Cerebellar cortex (tissue), 1 donor: ENCODE results near the gene PCBP2.
"Not testable (repeated sequence)": the region's sequence is repeated elsewhere in the genome, so short reads cannot be mapped to it uniquely, and the experiment has no call there.

Experiments
- DNase-seq: peaks from one replicate; pipeline ENCODE4 v3.0.0-alpha.2; 2015; ENCODE audit warnings: low spot score

The PCBP2 gene

DNA sequence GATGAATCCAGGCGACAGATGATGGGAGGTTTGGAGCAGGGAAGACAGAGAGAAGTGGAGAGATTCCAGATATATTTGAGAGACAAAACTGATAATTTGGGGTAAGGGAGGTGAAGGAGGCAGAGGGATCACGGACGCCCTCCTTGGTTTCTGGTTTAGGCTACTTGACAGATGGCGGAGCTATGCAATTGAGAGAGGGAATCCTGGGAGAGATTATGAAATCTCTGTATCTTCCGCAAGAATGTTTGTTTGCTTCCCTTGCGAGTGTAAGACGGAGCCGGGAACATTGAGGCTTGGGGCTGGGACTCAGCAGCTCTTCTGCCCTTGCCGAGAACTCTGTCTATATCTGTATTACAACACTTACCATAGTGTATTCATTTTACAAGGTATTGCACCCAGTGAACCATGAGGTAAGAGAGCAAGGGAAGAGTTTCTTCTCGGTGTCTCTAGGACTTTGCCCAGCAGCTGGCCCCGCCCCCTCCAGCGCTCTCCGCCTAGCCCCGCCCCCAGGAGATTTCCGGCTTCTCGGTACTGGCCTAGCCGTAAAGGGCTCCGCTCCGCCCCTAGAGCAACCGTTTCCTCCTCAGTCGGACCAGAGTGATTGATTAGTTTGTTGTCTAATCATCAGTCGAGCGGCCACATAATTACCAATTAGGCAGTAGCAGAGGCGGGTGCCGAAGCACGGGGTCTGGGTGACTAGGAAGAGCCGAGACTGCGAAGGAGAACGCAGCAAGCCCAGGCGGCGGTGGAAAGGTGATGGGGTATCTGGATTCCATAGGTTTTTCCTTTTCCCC lies 10.7 kb upstream of the PCBP2 start, which contains the start of gene PRR13:
TSS of gene PRR13 (plus strand) at position 695 of the 794 bp plus-strand sequence. CDS start 981 bp downstream, outside the sequence.
- peak; percentile 100 for DNase-seq

- DNase-seq: no peak
Measured at GRCh38 chr12:53443955-53444354, 7.9 kb upstream of the PCBP2 start.

GRCh38 chr12:53444593-53445325 lies 7.1 kb upstream of the PCBP2 start:
- DNase-seq: not testable (repeated sequence)

- DNase-seq: no peak
Measured at GRCh38 chr12:53450936-53451335, 966 bp upstream of the PCBP2 start.

GRCh38 chr12:53452159-53453077 lies 516 bp downstream of the PCBP2 start:
- peak; percentile 72 for DNase-seq

DNA sequence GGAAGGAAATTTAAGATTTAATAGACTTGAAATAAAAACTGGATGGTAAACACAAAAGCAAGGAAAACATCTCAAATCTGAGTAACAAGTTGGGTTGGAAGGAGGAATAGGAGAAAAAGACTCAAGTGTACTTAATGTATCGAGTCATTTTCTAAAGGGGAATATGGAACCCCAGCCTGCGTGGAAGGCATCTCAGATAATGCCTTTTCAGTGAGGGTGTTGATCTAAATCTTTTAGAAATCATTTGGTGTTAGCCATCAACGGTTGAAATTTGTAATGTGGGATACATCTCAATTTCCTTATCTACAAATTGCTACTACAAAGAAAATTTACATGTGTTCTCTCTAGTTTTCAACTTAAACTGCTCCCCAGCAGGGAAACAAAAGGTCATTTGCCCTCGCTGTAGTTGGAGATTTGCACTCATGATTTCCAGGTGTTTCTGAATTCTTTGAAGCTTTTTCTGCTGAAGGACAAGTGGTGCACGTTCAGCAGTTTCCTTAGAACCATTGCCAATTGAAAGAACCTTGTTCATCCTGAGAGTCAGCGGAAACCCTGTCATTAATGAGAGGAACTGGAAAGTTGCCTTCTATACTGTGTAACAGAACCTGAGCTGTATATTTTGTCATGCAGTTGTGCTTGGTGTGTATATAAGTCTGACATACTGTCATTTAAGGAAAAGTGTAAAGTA lies 2.2 kb downstream of the PCBP2 start:
- no peak for DNase-seq

DNA sequence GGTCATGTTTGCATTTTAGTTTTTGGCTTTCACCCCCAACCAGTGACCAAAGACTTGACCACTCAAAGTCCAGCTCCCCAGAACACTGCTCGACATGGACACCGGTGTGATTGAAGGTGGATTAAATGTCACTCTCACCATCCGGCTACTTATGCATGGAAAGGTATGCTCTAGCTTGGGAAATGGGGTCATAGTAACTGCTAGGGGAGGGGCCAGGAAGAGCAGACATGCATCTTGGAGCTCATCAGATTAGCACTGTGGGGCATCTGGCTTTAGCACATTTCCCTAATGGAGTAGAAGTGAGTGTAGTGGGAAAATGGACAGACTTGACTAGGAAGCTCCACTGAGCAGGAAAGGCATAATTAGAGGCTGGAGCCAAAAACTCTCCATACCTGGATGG lies 2.8 kb downstream of the PCBP2 start:
- peak; percentile 96 for DNase-seq

DNA sequence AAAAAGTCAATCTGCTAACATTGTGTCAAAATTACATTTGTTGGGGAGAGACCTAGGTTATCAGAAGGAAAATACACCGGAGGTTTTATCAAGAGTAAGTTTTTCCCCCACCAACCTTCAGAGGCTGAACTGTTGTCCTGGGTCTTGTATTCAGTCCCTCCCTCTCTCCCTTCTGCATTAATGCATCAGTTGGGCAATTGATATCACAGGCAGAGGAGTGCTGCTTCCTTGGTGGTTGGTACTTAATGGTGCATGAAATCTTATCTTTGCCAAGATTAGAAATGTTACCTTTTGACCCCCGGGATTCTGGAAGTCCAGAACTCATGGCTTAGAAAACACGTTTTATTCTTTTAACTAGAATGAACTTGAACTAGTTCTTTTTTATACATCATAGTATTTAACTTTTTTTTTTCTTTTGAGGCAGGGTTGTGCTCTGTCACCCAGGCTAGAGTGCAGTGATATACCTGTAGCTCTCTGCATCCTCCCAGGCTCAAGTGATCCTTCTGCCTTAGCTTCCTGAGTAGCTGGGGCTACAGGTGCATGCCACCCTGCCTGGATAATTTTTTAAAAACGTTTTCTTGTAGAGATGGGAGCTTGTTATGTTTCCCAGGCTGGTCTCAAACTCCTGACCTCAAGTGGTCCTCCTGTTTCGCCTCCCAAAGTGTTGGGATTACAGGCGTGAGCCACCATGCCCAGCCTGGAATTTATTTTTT lies 4.9 kb downstream of the PCBP2 start:
- no peak for DNase-seq

DNA sequence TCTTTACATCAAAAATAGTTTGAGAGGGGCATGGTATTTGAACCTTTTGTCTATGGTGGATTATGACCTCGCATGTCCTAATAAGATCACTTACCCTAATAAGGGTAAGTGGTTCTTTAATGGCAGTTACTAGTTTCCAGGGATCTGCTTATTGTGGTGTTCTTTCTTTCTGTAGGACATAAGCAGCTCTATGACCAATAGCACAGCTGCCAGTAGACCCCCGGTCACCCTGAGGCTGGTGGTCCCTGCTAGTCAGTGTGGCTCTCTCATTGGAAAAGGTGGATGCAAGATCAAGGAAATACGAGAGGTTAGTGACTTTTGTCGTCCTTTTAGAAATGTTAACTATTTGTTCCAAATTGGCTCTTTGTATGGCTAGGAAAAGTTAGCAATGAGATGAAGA lies 7.2 kb downstream of the PCBP2 start:
- DNase-seq: no peak

DNA sequence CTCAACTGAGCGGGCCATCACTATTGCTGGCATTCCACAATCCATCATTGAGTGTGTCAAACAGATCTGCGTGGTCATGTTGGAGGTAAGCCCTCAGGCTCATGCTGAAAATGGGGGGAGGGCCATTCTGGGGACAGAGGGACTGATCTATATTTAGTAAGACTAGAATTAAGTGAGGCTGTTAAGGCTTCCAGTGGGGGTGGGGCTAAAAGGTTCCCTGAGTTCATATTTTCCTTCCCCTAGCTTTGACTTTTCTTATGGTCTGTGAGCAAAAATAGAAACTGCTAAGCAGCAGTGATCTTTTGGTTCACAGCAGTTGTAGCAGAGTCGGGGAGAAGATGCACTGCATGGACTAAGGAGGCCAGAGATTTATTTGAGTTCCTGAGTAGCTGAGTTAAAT lies 9.2 kb downstream of the PCBP2 start:
- no peak for DNase-seq

DNA sequence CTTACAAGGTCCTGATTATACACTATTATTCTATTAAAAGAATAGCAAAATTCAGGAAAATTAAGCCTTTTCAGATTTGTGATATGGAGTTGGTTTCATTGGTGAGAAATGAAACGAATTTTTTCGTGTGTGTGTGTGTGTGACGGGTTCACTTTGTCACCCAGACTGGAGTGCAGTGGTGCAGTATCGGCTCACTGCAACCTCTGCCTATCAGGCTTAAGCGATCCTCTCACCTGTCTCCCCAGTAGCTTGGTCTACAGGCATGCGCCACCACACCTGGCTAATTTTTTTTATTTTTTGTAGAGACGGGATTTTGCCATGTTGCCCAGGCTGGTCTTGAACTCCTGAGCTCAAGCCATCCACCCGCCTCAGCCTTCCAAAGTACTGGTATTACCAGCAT lies 9.7 kb downstream of the PCBP2 start:
- no peak for DNase-seq

DNA sequence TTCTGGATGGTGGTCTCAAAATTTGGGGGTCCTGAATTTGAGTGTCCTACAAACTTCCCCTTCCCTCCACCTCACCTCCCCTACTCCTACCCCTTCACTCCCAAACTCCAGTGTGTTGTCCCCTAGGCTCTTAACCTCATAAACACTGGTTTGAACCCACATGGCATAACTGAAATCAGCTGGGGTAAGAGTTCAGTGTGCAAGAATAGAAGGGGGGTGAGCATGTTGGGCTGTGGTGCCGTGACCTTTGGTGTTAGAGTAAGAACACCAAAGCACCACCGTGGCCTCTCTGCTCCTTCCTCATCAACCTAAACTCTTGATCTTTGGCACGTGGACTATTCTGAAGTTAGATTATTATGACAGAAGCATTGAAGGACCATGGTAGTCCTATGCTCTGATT lies 11.0 kb downstream of the PCBP2 start:
- no peak for DNase-seq

- DNase-seq: no peak
Measured at GRCh38 chr12:53463802-53464560, 12.1 kb downstream of the PCBP2 start.

- no peak for DNase-seq
Measured at GRCh38 chr12:53464685-53465418, 12.9 kb downstream of the PCBP2 start.

DNA sequence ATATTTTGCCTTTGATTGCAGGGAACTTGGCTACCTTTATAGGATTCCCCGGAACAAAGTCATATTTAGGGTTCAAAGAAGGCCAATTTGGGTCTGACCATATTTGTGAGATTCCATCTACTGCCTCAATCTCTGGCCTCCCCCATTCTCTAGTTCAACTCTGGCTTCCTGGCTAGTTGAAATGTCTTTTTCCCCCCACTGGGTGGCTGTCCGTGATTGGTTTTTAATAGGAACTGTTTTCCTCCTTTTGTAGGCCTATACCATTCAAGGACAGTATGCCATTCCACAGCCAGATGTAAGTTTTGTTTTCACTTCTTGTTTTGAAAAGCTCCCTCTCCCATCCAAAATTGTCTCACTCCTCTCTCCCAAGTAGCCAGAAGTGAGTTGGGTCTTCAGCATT lies 13.8 kb downstream of the PCBP2 start:
- DNase-seq: no peak

DNA sequence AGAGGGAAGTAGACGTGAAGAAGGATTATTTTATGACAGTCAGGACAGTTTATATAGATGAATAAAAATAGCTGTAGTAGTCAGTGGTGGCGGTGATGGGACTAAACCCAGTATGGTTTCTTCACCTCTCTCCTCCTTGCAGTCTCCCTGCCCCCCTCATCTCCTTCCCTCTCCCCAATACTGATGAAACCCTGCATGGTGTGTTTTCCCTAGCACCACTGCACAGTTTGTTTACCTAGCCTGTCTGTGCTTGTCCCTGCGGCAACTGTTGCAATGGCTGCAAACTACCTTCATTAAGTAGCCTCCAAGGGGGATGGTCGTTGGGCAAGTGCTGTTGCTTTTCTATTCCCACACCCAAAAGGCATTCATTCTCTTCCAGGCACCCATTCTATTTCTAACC lies 14.7 kb downstream of the PCBP2 start:
- DNase-seq: no peak

DNA sequence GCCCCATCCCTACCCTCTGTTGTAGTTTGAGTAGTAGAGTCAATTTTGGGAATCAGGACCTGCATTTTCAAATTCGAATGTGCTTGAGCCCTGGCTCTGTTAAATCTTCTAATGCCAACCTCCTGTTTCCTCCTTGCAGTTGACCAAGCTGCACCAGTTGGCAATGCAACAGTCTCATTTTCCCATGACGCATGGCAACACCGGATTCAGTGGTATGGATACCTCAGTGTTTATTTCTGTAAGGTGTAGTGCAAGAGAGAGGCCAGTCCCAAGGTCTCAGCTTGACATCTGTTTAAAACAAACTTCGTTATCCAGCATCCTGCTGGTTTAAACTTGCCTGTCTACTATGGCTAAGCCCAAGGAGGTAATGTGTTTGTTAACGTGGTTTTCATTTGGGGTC lies 15.2 kb downstream of the PCBP2 start:
- DNase-seq: no peak

DNA sequence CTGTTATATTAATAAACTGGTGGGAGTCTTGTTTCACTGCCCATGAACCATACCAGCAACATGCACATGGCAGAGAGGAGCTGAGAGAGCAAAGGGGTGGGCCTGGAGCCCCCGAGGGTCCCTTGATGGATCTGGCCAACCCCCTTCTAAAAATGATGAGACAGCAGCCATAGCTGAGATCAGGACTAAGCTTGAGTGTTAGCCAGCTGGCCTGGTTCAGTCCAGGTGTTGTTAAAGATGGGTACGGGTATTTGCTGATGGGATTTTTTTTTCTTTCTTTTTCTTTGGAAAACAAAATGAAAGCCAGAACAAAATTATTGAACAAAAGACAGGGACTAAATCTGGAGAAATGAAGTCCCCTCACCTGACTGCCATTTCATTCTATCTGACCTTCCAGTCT lies 16.0 kb downstream of the PCBP2 start:
- no peak for DNase-seq

DNA sequence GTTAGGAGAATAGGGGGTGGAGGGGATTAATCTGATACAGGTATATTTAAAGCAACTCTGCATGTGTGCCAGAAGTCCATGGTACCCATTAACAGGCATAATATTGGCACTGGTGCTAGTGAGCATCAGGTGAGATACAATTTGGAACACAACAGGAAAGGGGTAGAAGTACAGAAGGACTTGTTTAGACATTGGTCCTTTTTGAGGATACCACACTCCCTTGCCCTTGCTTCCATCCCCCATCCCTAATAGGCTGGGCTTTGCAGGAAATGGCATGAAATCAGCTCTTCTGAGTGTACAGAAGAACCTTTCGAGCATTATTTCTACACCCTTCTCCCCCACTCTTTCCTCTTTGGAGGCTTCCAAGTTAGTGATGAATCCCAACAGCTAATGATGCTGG lies 16.4 kb downstream of the PCBP2 start:
- no peak for DNase-seq
